Parathyroid adenoma (tissue), 2 donors: ENCODE measurements around the gene GDE1.
"Not testable (repeated sequence)": the region's sequence is repeated elsewhere in the genome, so short reads cannot be mapped to it uniquely, and the experiment has no call there.

ENCODE experiments used
- H2AFZ ChIP-seq: fragments of 300-600 bp; sonication (generic); one replicate; pipeline ENCODE4 v1.7.0; 2017; ENCODE audit warnings: antibody characterized with exemption, mild to moderate bottlenecking
- H3K27ac ChIP-seq: fragments of 300-600 bp; sonication (generic); one replicate; pipeline ENCODE4 v1.7.0; 2017
- H3K27me3 ChIP-seq: fragments of 300-600 bp; sonication (generic); one replicate; pipeline ENCODE4 v1.7.0; 2017; ENCODE audit warnings: low read length; ENCODE audit not compliant: control insufficient read depth, insufficient read depth
- H3K36me3 ChIP-seq: fragments of 300-600 bp; sonication (generic); one replicate; pipeline ENCODE4 v1.7.0; 2017; ENCODE audit warnings: low read length; ENCODE audit not compliant: control insufficient read depth, insufficient read depth
- H3K4me1 ChIP-seq: fragments of 300-600 bp; sonication (generic); one replicate; pipeline ENCODE4 v1.7.0; 2017; ENCODE audit warnings: control low read depth
- H3K4me2 ChIP-seq: fragments of 300-600 bp; sonication (generic); one replicate; pipeline ENCODE4 v1.7.0; 2017; ENCODE audit warnings: low read length
- H3K4me3 ChIP-seq: fragments of 300-600 bp; sonication (generic); one replicate; pipeline ENCODE4 v1.7.0; 2017; ENCODE audit warnings: low read depth, low read length
- H3K79me2 ChIP-seq: fragments of 300-600 bp; sonication (generic); one replicate; pipeline ENCODE4 v1.7.0; 2017; ENCODE audit warnings: control low read depth
- H3K9ac ChIP-seq: fragments of 300-600 bp; sonication (generic); one replicate; pipeline ENCODE4 v1.7.0; 2017; ENCODE audit warnings: mild to moderate bottlenecking
- H3K9me3 ChIP-seq: fragments of 300-600 bp; sonication (generic); one replicate; pipeline ENCODE4 v1.7.0; 2017; ENCODE audit warnings: low read length; ENCODE audit not compliant: control insufficient read depth
- CTCF ChIP-seq: fragments of 300-600 bp; sonication (generic); IDR thresholded peaks from one replicate; pipeline ENCODE4 v1.7.0; 2017; ENCODE audit warnings: antibody characterized with exemption, mild to moderate bottlenecking
- donor health status: primary hyperparathyroidism.

Gene GDE1

GRCh38 chr16:19549673-19550072 lies 27.8 kb upstream of the GDE1 start:
- Histone ChIP-seq H3K4me2 (no peak overlapping the region), H3K27me3 (no peaks in the 10 kb centered on the region), H3K79me2 (no peaks in the 10 kb centered on the region), H3K27ac (no peak overlapping the region), H3K4me1 (no peaks in the 10 kb centered on the region), H3K9me3 (no peaks in the 10 kb centered on the region), H3K9ac (no peak overlapping the region), H3K4me3 (no peak overlapping the region), H3K36me3 (no peaks in the 10 kb centered on the region), H2AFZ (no peak overlapping the region)
- TF ChIP-seq CTCF = no peak

- no peak overlapping the region for H3K4me2 ChIP-seq
- H3K4me3 ChIP-seq = no peak overlapping the region
- H3K36me3 ChIP-seq = no peaks in the 10 kb centered on the region
- H3K27me3 ChIP-seq = no peaks in the 10 kb centered on the region
- H2AFZ ChIP-seq = no peak overlapping the region
- no peak overlapping the region for H3K27ac ChIP-seq
- H3K79me2 ChIP-seq = no peaks in the 10 kb centered on the region
- TF ChIP-seq CTCF = no peak
- H3K4me1 ChIP-seq = no peaks in the 10 kb centered on the region
- H3K9me3 ChIP-seq = no peaks in the 10 kb centered on the region
- no peak overlapping the region for H3K9ac ChIP-seq
These were observed 26.2 kb upstream of the GDE1 start for GRCh38 chr16:19548144-19548543.

GRCh38 chr16:19543278-19543996 lies 21.5 kb upstream of the GDE1 start:
- H3K4me3 ChIP-seq, H3K27me3 ChIP-seq, H3K4me1 ChIP-seq, H3K9ac ChIP-seq, H3K27ac ChIP-seq, H3K79me2 ChIP-seq, H3K36me3 ChIP-seq, H3K9me3 ChIP-seq, H3K4me2 ChIP-seq, H2AFZ ChIP-seq: not testable (repeated sequence)

GRCh38 chr16:19542138-19542821 lies 20.4 kb upstream of the GDE1 start:
- no peaks in the 10 kb centered on the region for H3K27me3 ChIP-seq
- H3K9me3 ChIP-seq = no peaks in the 10 kb centered on the region
- H2AFZ ChIP-seq = no peak overlapping the region
- H3K4me2 ChIP-seq = no peak overlapping the region
- no peak overlapping the region for H3K4me3 ChIP-seq
- H3K79me2 ChIP-seq = no peaks in the 10 kb centered on the region
- no peak overlapping the region for H3K9ac ChIP-seq
- TF ChIP-seq CTCF = no peak
- H3K27ac ChIP-seq = no peak overlapping the region
- H3K36me3 ChIP-seq = no peaks in the 10 kb centered on the region
- H3K4me1 ChIP-seq = no peaks in the 10 kb centered on the region

GRCh38 chr16:19540241-19540970 lies 18.5 kb upstream of the GDE1 start:
- H3K9me3 ChIP-seq = no peaks in the 10 kb centered on the region
- H3K36me3 ChIP-seq = no peaks in the 10 kb centered on the region
- TF ChIP-seq CTCF = no peak
- H3K27me3 ChIP-seq = no peaks in the 10 kb centered on the region
- H3K4me3 ChIP-seq = no peak overlapping the region
- no peak overlapping the region for H3K27ac ChIP-seq
- H3K9ac ChIP-seq = no peak overlapping the region
- no peak overlapping the region for H2AFZ ChIP-seq
- H3K4me1 ChIP-seq = no peaks in the 10 kb centered on the region
- H3K79me2 ChIP-seq = no peaks in the 10 kb centered on the region
- H3K4me2 ChIP-seq = no peak overlapping the region
